ENCODE results near the gene CLCN1.
A peak's percentile ranks its signal among the peaks of the same experiment; 100 is the strongest.

CLCN1 gene

GRCh38 chr7:143381427-143382125 lies 65.7 kb downstream of the CLCN1 start:
- H3K4me3 ChIP-seq (ENCODE audit: low read depth, low read length) = peak overlapping the region; percentile 96
- TF ChIP-seq CTCF (IDR thresholded peaks at IDR 0.05; ENCODE audit: low read depth, low read length) = no peak

GRCh38 chr7:143382126-143382790 lies 66.3 kb downstream of the CLCN1 start:
- H3K4me3 ChIP-seq (ENCODE audit: low read depth, low read length) = peak overlapping the region; percentile 96
- no peak for TF ChIP-seq CTCF (IDR thresholded peaks at IDR 0.05; ENCODE audit: low read depth, low read length)

- peak overlapping the region; percentile 96 for H3K4me3 ChIP-seq (ENCODE audit: low read depth, low read length)
These were observed 67.1 kb downstream of the CLCN1 start for GRCh38 chr7:143382791-143383641.

GRCh38 chr7:143383642-143383957 lies 67.7 kb downstream of the CLCN1 start:
- H3K4me3 ChIP-seq (ENCODE audit: low read depth, low read length) = peak overlapping the region; percentile 96
- no peak for TF ChIP-seq CTCF (IDR thresholded peaks at IDR 0.05; ENCODE audit: low read depth, low read length)

More at GRCh38 chr7:143382791-143383641, 67.1 kb downstream of the CLCN1 start:
- no peak for TF ChIP-seq CTCF (IDR thresholded peaks at IDR 0.05; ENCODE audit: low read depth, low read length)

GRCh38 chr7:143384148-143384547 lies 68.2 kb downstream of the CLCN1 start:
- peak overlapping the region; percentile 96 for H3K4me3 ChIP-seq (ENCODE audit: low read depth, low read length)
- no peak for TF ChIP-seq CTCF (IDR thresholded peaks at IDR 0.05; ENCODE audit: low read depth, low read length)

- H3K4me3 ChIP-seq (ENCODE audit: low read depth, low read length) = peak overlapping the region; percentile 96
- TF ChIP-seq CTCF (IDR thresholded peaks at IDR 0.05; ENCODE audit: low read depth, low read length) = no peak
These were observed 69.0 kb downstream of the CLCN1 start for GRCh38 chr7:143384661-143385631.

Data from WI38 (cell line).